Neural progenitor cell (in vitro differentiated cells): ENCODE data around the gene MRPS14.

Experiments used
- EZH2 ChIP-seq: fragments of 200-600 bp; sonication (generic); IDR thresholded peaks from 2 replicates; pipeline ENCODE4 v1.6.1; 2017; ENCODE audit warnings: antibody characterized with exemption, mild to moderate bottlenecking, moderate library complexity
- TF ChIP-seq, protein P1 (sequence below): fragments of 200-600 bp; sonication (generic); IDR thresholded peaks from 2 replicates; pipeline ENCODE4 v1.5.1; 2017; ENCODE audit warnings: antibody characterized with exemption, mild to moderate bottlenecking

DNA sequence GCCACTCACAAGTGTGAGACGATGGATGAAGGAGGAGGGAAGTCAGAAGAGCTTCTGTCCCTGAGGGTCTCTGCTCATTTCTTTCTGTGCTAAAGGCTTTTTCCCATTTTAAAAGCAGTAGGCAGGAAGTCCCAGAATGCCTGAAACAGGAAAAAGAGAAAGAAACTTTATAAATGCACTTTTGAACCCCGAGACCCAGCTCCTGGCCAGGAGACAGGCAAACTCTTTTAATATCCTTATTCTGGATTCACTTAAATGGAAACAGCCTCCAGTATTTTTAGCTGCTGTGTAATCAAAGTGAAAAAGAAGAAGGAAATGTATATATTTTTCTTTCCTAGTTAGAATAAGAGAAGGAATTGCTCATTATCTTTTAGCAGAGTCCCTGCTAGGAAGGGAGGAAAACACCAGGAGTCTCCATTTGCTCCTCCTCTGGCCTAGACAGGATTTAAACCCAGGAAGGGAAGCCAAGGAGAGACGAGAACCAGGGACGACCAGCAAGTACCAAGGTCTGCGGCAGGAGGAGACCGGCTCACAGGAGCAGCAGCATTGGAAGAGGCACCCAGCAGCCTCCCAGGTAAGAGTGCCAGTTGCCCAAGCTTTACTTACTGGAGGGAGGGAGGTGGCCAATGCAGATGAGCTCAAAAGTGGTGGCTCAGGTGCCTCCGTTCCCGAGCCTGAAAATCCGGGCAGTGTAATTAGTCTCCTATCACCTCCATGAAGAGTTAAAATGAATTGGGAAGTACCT is 44.3 kb upstream of the MRPS14 start, which contains the start of gene TNN:
- TF ChIP-seq, protein P1, sequence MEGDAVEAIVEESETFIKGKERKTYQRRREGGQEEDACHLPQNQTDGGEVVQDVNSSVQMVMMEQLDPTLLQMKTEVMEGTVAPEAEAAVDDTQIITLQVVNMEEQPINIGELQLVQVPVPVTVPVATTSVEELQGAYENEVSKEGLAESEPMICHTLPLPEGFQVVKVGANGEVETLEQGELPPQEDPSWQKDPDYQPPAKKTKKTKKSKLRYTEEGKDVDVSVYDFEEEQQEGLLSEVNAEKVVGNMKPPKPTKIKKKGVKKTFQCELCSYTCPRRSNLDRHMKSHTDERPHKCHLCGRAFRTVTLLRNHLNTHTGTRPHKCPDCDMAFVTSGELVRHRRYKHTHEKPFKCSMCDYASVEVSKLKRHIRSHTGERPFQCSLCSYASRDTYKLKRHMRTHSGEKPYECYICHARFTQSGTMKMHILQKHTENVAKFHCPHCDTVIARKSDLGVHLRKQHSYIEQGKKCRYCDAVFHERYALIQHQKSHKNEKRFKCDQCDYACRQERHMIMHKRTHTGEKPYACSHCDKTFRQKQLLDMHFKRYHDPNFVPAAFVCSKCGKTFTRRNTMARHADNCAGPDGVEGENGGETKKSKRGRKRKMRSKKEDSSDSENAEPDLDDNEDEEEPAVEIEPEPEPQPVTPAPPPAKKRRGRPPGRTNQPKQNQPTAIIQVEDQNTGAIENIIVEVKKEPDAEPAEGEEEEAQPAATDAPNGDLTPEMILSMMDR: no peak
- no peak for TF ChIP-seq EZH2
